ENCODE data around the gene DDIT4L. TPM values are rescaled to one million over a fixed set of nuclear protein-coding genes. Genes with fewer than 3 reads are reported as not detected.

The DDIT4L gene, protein sequence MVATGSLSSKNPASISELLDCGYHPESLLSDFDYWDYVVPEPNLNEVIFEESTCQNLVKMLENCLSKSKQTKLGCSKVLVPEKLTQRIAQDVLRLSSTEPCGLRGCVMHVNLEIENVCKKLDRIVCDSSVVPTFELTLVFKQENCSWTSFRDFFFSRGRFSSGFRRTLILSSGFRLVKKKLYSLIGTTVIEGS
- total RNA-seq (2022; extraction: Qiagen RNA extraction; ENCODE audit: low read depth) = 0.38 to 0.62 TPM (median 0.44 TPM) in 5 replicates

DNA sequence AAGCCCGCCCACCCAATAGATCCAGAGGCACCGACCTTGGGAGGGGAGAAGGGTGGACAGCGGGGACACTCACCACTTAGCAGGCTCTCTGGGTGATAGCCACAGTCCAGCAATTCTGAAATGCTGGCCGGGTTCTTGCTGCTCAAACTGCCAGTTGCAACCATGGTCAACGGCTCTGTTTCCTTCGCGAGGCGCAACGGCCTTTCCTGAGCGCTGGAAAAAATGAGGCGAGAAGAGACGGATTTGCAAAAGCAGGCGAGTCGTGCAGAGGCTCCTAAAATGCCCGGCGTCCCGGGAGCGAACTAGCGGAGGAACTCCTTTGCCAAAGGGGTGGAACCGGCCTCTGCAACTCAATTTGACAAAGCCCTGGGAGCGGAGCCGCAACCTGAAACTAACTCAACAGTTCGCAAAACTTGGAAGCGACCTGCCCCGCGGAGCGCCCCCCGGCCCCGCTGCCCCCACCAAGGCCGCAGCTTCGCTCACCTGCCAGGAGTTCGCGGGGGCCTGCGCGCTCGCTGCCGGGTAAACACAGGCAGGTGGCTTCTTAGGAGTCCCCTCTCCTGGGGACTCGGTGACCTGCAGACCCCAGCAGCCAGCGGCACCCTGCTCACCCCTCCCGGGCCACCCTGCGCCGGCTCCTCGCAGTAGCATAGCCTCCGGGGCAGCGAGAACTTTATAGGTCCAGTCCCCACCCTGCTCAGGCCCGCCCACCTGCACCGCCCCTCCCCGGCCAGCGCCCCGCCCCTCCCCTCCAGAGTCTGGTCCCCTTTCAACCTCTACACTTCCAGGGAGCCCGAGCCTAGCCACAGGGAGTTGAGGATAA is at the start of gene DDIT4L:
Gene DDIT4L, minus strand, starts transcription at position 649 of the 823 bp plus-strand sequence. Its CDS starts 485 bp downstream, at position 164.

Other genes with a start within 250 kb of the DDIT4L start
- gene DNAJB14, start 243.8 kb downstream of the DDIT4L start, total RNA-seq (2022; extraction: Qiagen RNA extraction; ENCODE audit: low read depth) = 13.7 to 20.7 TPM (median 16.2 TPM) in 5 replicates
- 540 to 705 TPM (median 689 TPM) in 5 replicates for gene H2AZ1, start 240.2 kb downstream of the DDIT4L start, total RNA-seq (2022; extraction: Qiagen RNA extraction; ENCODE audit: low read depth)

Measured in A549 treated with RU486 at 1 μM for 4 hours (cell line).